HEK293 (cell line): ENCODE results near the gene ADCY1.

ENCODE experiments used
- CTCF ChIA-PET: fragments of 350-600 bp; formaldehyde crosslinking; extraction: SDS; loops from one replicate; lab custom pipeline; 2021; ENCODE audit warnings: antibody characterized with exemption; lab: Yijun Ruan, JAX
- POLR2A ChIA-PET: fragments of 300-600 bp; formaldehyde crosslinking; extraction: SDS; loops from one replicate; lab custom pipeline; 2020; ENCODE audit warnings: antibody characterized with exemption, inconsistent platforms; lab: Yijun Ruan, JAX
- H3K27ac ChIP-seq: fragments of 200-500 bp; sonication (Bioruptor generic); 2 replicates; pipeline ENCODE4 v1.5.1; 2014; ENCODE audit warnings: low read depth, low read length, control low read depth, inconsistent platforms; ENCODE audit errors: extremely low read depth
- H3K36me3 ChIP-seq, 2 experiments: fragments of 200-500 bp in 1 of 2; sonication (Bioruptor generic) in 1 of 2; 1 replicate in 1 of 2; 2 replicates in 1 of 2; pipeline ENCODE4 v1.5.1; 2014 to 2017; ENCODE audit warnings: inconsistent platforms in 2 of 2, low read length in 2 of 2; ENCODE audit not compliant: control insufficient read depth in 2 of 2, insufficient read depth in 1 of 2
- H3K4me1 ChIP-seq: fragments of 200-500 bp; sonication (Bioruptor generic); 2 replicates; pipeline ENCODE4 v1.5.1; 2014; ENCODE audit warnings: mild to moderate bottlenecking, low read length, inconsistent platforms; ENCODE audit not compliant: control insufficient read depth, insufficient read depth
- H3K4me3 ChIP-seq: 2 replicates; pipeline ENCODE4 v1.5.1; 2011; ENCODE audit warnings: low read depth, mild to moderate bottlenecking, control low read depth, low read length, moderate library complexity
- H3K9me3 ChIP-seq: fragments of 200-500 bp; sonication (Bioruptor generic); 2 replicates; pipeline ENCODE4 v1.5.1; 2014; ENCODE audit warnings: low read depth, low read length, inconsistent platforms; ENCODE audit not compliant: control insufficient read depth, insufficient read depth
- CTCF ChIP-seq: fragments of 450-650 bp; formaldehyde crosslinking; IDR thresholded peaks from 2 replicates; pipeline ENCODE4 v1.5.1; 2016; ENCODE audit warnings: missing biosample characterization, missing genetic modification characterization
- EGR2 ChIP-seq: fragments of 450-650 bp; formaldehyde crosslinking; IDR thresholded peaks from 2 replicates; pipeline ENCODE4 v1.5.1; 2016; ENCODE audit warnings: low read depth, missing biosample characterization, missing genetic modification characterization
- GLI2 ChIP-seq: fragments of 450-650 bp; formaldehyde crosslinking; IDR thresholded peaks from 2 replicates; pipeline ENCODE4; 2017; ENCODE audit warnings: missing biosample characterization, missing genetic modification characterization, low read depth, borderline replicate concordance
- GLIS2 ChIP-seq: fragments of 450-650 bp; formaldehyde crosslinking; IDR thresholded peaks from 2 replicates; pipeline ENCODE4 v1.5.1; 2016; ENCODE audit warnings: missing biosample characterization, missing genetic modification characterization
- HOXA7 ChIP-seq: sonication (generic); formaldehyde crosslinking; IDR thresholded peaks from 2 replicates; pipeline ENCODE4 v1.8.1; 2022; ENCODE audit warnings: missing genetic modification reagents, borderline replicate concordance
- KLF10 ChIP-seq: fragments of 450-650 bp; IDR thresholded peaks from 2 replicates; pipeline ENCODE4 v1.5.1; 2018; ENCODE audit warnings: missing biosample characterization, mild to moderate bottlenecking, missing genetic modification characterization
- SCRT1 ChIP-seq: fragments of 450-650 bp; formaldehyde crosslinking; IDR thresholded peaks from 2 replicates; pipeline ENCODE4 v1.5.1; 2016; ENCODE audit warnings: missing biosample characterization, missing genetic modification characterization, borderline replicate concordance
- SCRT2 ChIP-seq: fragments of 450-650 bp; formaldehyde crosslinking; IDR thresholded peaks from 2 replicates; pipeline ENCODE4 v1.5.1; 2016; ENCODE audit warnings: missing biosample characterization, missing genetic modification characterization
- TCF7L2 ChIP-seq: IDR thresholded peaks from 2 replicates; pipeline ENCODE4 v1.6.1; 2011; ENCODE audit warnings: low read depth, mild to moderate bottlenecking, inconsistent platforms, low read length, moderate library complexity, borderline replicate concordance
- YY2 ChIP-seq: fragments of 450-650 bp; formaldehyde crosslinking; IDR thresholded peaks from 2 replicates; pipeline ENCODE4 v1.5.1; 2016; ENCODE audit warnings: missing biosample characterization, missing genetic modification characterization
- ZBTB26 ChIP-seq: fragments of 450-650 bp; formaldehyde crosslinking; optimal IDR thresholded peaks from 2 replicates; pipeline ENCODE3; 2016; ENCODE audit warnings: missing biosample characterization, mild to moderate bottlenecking, missing genetic modification characterization
- ZBTB48 ChIP-seq: fragments of 450-650 bp; formaldehyde crosslinking; IDR thresholded peaks from 2 replicates; pipeline ENCODE4 v1.5.1; 2016; ENCODE audit warnings: missing biosample characterization, missing genetic modification characterization
- ZNF155 ChIP-seq: fragments of 450-650 bp; formaldehyde crosslinking; IDR thresholded peaks from 2 replicates; pipeline ENCODE4 v1.5.1; 2016; ENCODE audit warnings: missing biosample characterization, missing genetic modification characterization
- ZNF174 ChIP-seq: fragments of 450-650 bp; formaldehyde crosslinking; IDR thresholded peaks from 2 replicates; pipeline ENCODE4 v1.5.0; 2017; ENCODE audit warnings: missing biosample characterization, mild to moderate bottlenecking, missing genetic modification characterization
- ZNF292 ChIP-seq: fragments of 450-650 bp; formaldehyde crosslinking; IDR thresholded peaks from 2 replicates; pipeline ENCODE4 v1.5.1; 2016; ENCODE audit warnings: low read depth, missing biosample characterization, missing genetic modification characterization, borderline replicate concordance
- ZNF302 ChIP-seq: fragments of 450-650 bp; formaldehyde crosslinking; IDR thresholded peaks from 2 replicates; pipeline ENCODE4 v1.5.1; 2016; ENCODE audit warnings: missing biosample characterization, missing genetic modification characterization, low read depth
- ZNF391 ChIP-seq: fragments of 450-650 bp; formaldehyde crosslinking; IDR thresholded peaks from 2 replicates; pipeline ENCODE4 v1.5.1; 2016; ENCODE audit warnings: low read depth, missing biosample characterization, missing genetic modification characterization, borderline replicate concordance
- ZNF404 ChIP-seq: fragments of 450-650 bp; formaldehyde crosslinking; IDR thresholded peaks from 2 replicates; pipeline ENCODE4 v1.5.1; 2017; ENCODE audit warnings: missing biosample characterization, missing genetic modification characterization
- ZNF433 ChIP-seq: fragments of 450-650 bp; formaldehyde crosslinking; IDR thresholded peaks from 2 replicates; pipeline ENCODE4 v1.5.1; 2016; ENCODE audit warnings: missing biosample characterization, missing genetic modification characterization, low read depth
- ZNF501 ChIP-seq: fragments of 450-650 bp; formaldehyde crosslinking; IDR thresholded peaks from 2 replicates; pipeline ENCODE4 v1.5.1; 2016; ENCODE audit warnings: missing biosample characterization, missing genetic modification characterization
- ZNF560 ChIP-seq: fragments of 450-650 bp; formaldehyde crosslinking; IDR thresholded peaks from 2 replicates; pipeline ENCODE4 v1.5.1; 2017; ENCODE audit warnings: missing biosample characterization, missing genetic modification characterization, borderline replicate concordance
- ZNF610 ChIP-seq: fragments of 450-650 bp; formaldehyde crosslinking; IDR thresholded peaks from 2 replicates; pipeline ENCODE4 v1.5.1; 2016; ENCODE audit warnings: missing biosample characterization, missing genetic modification characterization, borderline replicate concordance
- ZNF658 ChIP-seq: fragments of 450-650 bp; formaldehyde crosslinking; IDR thresholded peaks from 2 replicates; pipeline ENCODE4; 2016; ENCODE audit warnings: missing biosample characterization, missing genetic modification characterization
- ZNF664 ChIP-seq: fragments of 450-650 bp; formaldehyde crosslinking; IDR thresholded peaks from 2 replicates; pipeline ENCODE4 v1.5.1; 2016; ENCODE audit warnings: missing biosample characterization, missing genetic modification characterization
- ZNF677 ChIP-seq: fragments of 450-650 bp; IDR thresholded peaks from 2 replicates; pipeline ENCODE4 v1.5.0; 2018; ENCODE audit warnings: missing biosample characterization, mild to moderate bottlenecking, missing genetic modification characterization, moderate library complexity
- TF ChIP-seq, protein P1 (sequence below): IDR thresholded peaks from 2 replicates; pipeline ENCODE4 v1.6.1; 2011; ENCODE audit warnings: mild to moderate bottlenecking, low read depth, low read length, borderline replicate concordance
- TF ChIP-seq, protein P2 (sequence below): fragments of 450-650 bp; formaldehyde crosslinking; IDR thresholded peaks from 2 replicates; pipeline ENCODE4 v1.5.1; 2017; ENCODE audit warnings: missing biosample characterization, mild to moderate bottlenecking, missing genetic modification characterization, moderate library complexity

ADCY1 gene

GRCh38 chr7:45573204-45573603 lies 964 bp upstream of the ADCY1 start:
- Histone ChIP-seq H3K36me3 (no peaks in the 10 kb centered on the region), H3K4me1 (peaks cover 2% of the 10 kb centered on the region; the same call in 1 of the 2 replicates), H3K27ac (no peak overlapping the region), H3K4me3 (no peak overlapping the region), H3K9me3 (no peaks in the 10 kb centered on the region)
- CTCF ChIA-PET, result no interaction called here
- TF ChIP-seq ZNF404 (tag by site-specific recombination), result no peak
- TF ChIP-seq ZBTB48, result 0 out of 2 replicates have a peak, but pooled peaks have one; percentile 44
- POLR2A ChIA-PET, result no interaction called here

GRCh38 chr7:45574416-45574668 lies 174 bp downstream of the ADCY1 start:
- Histone ChIP-seq H3K36me3 (no peaks in the 10 kb centered on the region), H3K4me3 (peak overlapping the region; percentile 57), H3K27ac (peak overlapping the region; percentile 66; the same call in 1 of the 2 replicates), H3K4me1 (peaks cover 2% of the 10 kb centered on the region; the same call in 1 of the 2 replicates), H3K9me3 (no peaks in the 10 kb centered on the region)
- POLR2A ChIA-PET, result no interaction called here
- TF ChIP-seq, protein P1, sequence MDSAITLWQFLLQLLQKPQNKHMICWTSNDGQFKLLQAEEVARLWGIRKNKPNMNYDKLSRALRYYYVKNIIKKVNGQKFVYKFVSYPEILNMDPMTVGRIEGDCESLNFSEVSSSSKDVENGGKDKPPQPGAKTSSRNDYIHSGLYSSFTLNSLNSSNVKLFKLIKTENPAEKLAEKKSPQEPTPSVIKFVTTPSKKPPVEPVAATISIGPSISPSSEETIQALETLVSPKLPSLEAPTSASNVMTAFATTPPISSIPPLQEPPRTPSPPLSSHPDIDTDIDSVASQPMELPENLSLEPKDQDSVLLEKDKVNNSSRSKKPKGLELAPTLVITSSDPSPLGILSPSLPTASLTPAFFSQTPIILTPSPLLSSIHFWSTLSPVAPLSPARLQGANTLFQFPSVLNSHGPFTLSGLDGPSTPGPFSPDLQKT, result no peak
- TF ChIP-seq ZNF433 (tag by site-specific recombination) (no peak), ZNF155 (tag by site-specific recombination) (no peak), HOXA7 (CRISPR knock-in tag) (no peak), ZNF677 (tag by site-specific recombination) (no peak), GLI2 (tag by site-specific recombination) (no peak), ZNF501 (no peak)
- CTCF ChIA-PET, result no interaction called here

DNA sequence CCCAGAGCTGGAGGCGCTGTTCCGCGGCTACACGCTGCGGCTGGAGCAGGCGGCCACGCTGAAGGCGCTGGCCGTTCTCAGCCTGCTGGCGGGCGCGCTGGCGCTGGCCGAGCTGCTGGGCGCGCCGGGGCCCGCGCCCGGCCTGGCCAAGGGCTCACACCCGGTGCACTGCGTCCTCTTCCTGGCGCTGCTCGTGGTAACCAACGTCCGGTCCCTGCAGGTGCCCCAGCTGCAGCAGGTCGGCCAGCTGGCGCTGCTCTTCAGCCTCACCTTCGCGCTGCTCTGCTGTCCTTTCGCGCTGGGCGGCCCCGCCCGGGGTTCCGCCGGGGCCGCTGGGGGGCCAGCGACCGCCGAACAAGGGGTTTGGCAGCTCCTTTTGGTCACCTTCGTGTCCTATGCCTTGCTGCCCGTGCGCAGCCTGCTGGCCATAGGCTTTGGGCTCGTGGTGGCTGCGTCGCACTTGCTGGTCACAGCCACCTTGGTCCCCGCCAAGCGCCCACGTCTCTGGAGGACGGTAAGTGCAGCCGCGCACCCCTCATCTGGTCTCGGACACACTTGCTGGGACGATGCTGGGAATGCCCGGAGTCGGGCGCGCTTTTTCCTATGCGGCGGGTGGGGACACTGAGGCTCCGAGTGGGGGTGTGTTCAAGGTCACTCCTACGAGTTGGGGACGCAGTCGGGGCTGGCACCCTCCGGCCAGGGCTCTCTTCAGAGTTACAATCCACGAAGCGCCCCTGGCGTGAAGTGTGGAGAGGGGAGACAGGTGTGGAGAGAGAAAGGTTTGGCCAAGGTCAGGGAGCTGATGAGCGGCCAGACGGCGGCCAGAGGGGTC lies 717 bp downstream of the ADCY1 start:
- ChIA-PET POLR2A (no interaction called here), CTCF (no interaction called here)
- Histone ChIP-seq H3K27ac (peak overlapping the region; percentile 66; the same call in 1 of the 2 replicates), H3K36me3 (no peaks in the 10 kb centered on the region), H3K4me1 (peaks cover 2% of the 10 kb centered on the region; the same call in 1 of the 2 replicates), H3K4me3 (peak overlapping the region; percentile 57), H3K9me3 (no peaks in the 10 kb centered on the region)
- TF ChIP-seq KLF10 (tag by site-specific recombination) (no peak), CTCF (tag by site-specific recombination) (peak; percentile 44; the same call in 1 of the 2 replicates), ZNF664 (tag by site-specific recombination) (no peak), ZNF302 (tag by site-specific recombination) (no peak), ZNF658 (tag by site-specific recombination) (no peak), TCF7L2 (no peak), ZNF560 (tag by site-specific recombination) (no peak), GLIS2 (tag by site-specific recombination) (peak; percentile 40; the same call in 1 of the 2 replicates), ZNF391 (no peak), ZNF610 (tag by site-specific recombination) (no peak), EGR2 (tag by site-specific recombination) (no peak), ZNF174 (tag by site-specific recombination) (no peak), ZNF292 (tag by site-specific recombination) (no peak), ZBTB26 (tag by site-specific recombination) (peak; percentile 51), SCRT2 (tag by site-specific recombination) (no peak), SCRT1 (no peak), YY2 (no peak)
- TF ChIP-seq, protein P2, sequence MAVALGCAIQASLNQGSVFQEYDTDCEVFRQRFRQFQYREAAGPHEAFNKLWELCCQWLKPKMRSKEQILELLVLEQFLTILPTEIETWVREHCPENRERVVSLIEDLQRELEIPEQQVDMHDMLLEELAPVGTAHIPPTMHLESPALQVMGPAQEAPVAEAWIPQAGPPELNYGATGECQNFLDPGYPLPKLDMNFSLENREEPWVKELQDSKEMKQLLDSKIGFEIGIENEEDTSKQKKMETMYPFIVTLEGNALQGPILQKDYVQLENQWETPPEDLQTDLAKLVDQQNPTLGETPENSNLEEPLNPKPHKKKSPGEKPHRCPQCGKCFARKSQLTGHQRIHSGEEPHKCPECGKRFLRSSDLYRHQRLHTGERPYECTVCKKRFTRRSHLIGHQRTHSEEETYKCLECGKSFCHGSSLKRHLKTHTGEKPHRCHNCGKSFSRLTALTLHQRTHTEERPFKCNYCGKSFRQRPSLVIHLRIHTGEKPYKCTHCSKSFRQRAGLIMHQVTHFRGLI (tag by site-specific recombination), result 0 out of 2 replicates have a peak, but pooled peaks have one; percentile 22
